KOPT-K1 (cell line): Measurements from ENCODE around the gene ORAI1.
"Not testable (repeated sequence)": the region's sequence is repeated elsewhere in the genome, so short reads cannot be mapped to it uniquely, and the experiment has no call there.

Experiments
- H3K27ac ChIP-seq: fragments of 200-600 bp; sonication (generic); 2 replicates; pipeline ENCODE4 v1.5.1; 2016; ENCODE audit warnings: antibody characterized with exemption, mild to moderate bottlenecking, low read depth, low read length; ENCODE audit not compliant: poor library complexity, severe bottlenecking
- H3K36me3 ChIP-seq: fragments of 200-600 bp; sonication (generic); 2 replicates; pipeline ENCODE4 v1.5.1; 2017; ENCODE audit warnings: antibody characterized with exemption, mild to moderate bottlenecking, low read length, moderate library complexity; ENCODE audit not compliant: insufficient read depth
- H3K9me3 ChIP-seq: fragments of 200-600 bp; sonication (generic); 2 replicates; pipeline ENCODE4 v1.5.1; 2017; ENCODE audit warnings: antibody characterized with exemption, low read length, mild to moderate bottlenecking; ENCODE audit not compliant: insufficient read depth, poor library complexity, severe bottlenecking

Gene ORAI1

GRCh38 chr12:121628037-121628436 lies 1.7 kb downstream of the ORAI1 start:
- Histone ChIP-seq H3K9me3 (no peaks in the 10 kb centered on the region), H3K36me3 (peaks cover 28% of the 10 kb centered on the region), H3K27ac (peak overlapping the region; percentile 96)

- peaks cover 32% of the 10 kb centered on the region for H3K36me3 ChIP-seq
- H3K9me3 ChIP-seq: no peaks in the 10 kb centered on the region
- peak overlapping the region; percentile 96 for H3K27ac ChIP-seq
Measured at GRCh38 chr12:121628536-121628935, 2.2 kb downstream of the ORAI1 start.

GRCh38 chr12:121630791-121631355 lies 4.5 kb downstream of the ORAI1 start:
- peak overlapping the region; percentile 96 for H3K27ac ChIP-seq
- peaks cover 32% of the 10 kb centered on the region for H3K36me3 ChIP-seq
- no peaks in the 10 kb centered on the region for H3K9me3 ChIP-seq

- H3K9me3 ChIP-seq: no peaks in the 10 kb centered on the region
- H3K27ac ChIP-seq: peak overlapping the region; percentile 96
- H3K36me3 ChIP-seq: peaks cover 43% of the 10 kb centered on the region
Measured at GRCh38 chr12:121632069-121632970, 6.0 kb downstream of the ORAI1 start.

- H3K27ac ChIP-seq, H3K9me3 ChIP-seq: not testable (repeated sequence)
- H3K36me3 ChIP-seq: peaks cover 43% of the 10 kb centered on the region
Measured at GRCh38 chr12:121633833-121634196, 7.5 kb downstream of the ORAI1 start.

GRCh38 chr12:121634836-121635235 lies 8.5 kb downstream of the ORAI1 start:
- Histone ChIP-seq H3K27ac (peak overlapping the region; percentile 91), H3K36me3 (peaks cover 47% of the 10 kb centered on the region), H3K9me3 (no peaks in the 10 kb centered on the region)

- H3K27ac ChIP-seq: peak overlapping the region; percentile 91
Measured at GRCh38 chr12:121637231-121637914, 11.0 kb downstream of the ORAI1 start.

GRCh38 chr12:121638298-121639202 lies 12.2 kb downstream of the ORAI1 start:
- Histone ChIP-seq H3K36me3 (peaks cover 49% of the 10 kb centered on the region), H3K9me3 (no peaks in the 10 kb centered on the region), H3K27ac (peak overlapping the region; percentile 91)

More at GRCh38 chr12:121637231-121637914, 11.0 kb downstream of the ORAI1 start:
- Histone ChIP-seq H3K36me3 (peaks cover 50% of the 10 kb centered on the region), H3K9me3 (no peaks in the 10 kb centered on the region)

- peaks cover 72% of the 10 kb centered on the region for H3K36me3 ChIP-seq
- no peaks in the 10 kb centered on the region for H3K9me3 ChIP-seq
- peak overlapping the region; percentile 53 for H3K27ac ChIP-seq
Measured at GRCh38 chr12:121641343-121641630, 15.0 kb downstream of the ORAI1 start.

GRCh38 chr12:121648458-121649028 lies 22.2 kb downstream of the ORAI1 start:
- Histone ChIP-seq H3K36me3 (peaks cover 64% of the 10 kb centered on the region), H3K27ac (peak overlapping the region; percentile 68), H3K9me3 (no peaks in the 10 kb centered on the region)

- Histone ChIP-seq H3K9me3 (no peaks in the 10 kb centered on the region), H3K27ac (peak overlapping the region; percentile 68), H3K36me3 (peaks cover 56% of the 10 kb centered on the region)
Measured at GRCh38 chr12:121649322-121649721, 23.0 kb downstream of the ORAI1 start.

- peak overlapping the region; percentile 68 for H3K27ac ChIP-seq
- no peaks in the 10 kb centered on the region for H3K9me3 ChIP-seq
- H3K36me3 ChIP-seq: peaks cover 51% of the 10 kb centered on the region
Measured at GRCh38 chr12:121649819-121650353, 23.6 kb downstream of the ORAI1 start.

- Histone ChIP-seq H3K9me3 (no peaks in the 10 kb centered on the region), H3K27ac (peak overlapping the region; percentile 68), H3K36me3 (peaks cover 37% of the 10 kb centered on the region)
Measured at GRCh38 chr12:121651320-121651719, 25.0 kb downstream of the ORAI1 start.

GRCh38 chr12:121652767-121653497 lies 26.6 kb downstream of the ORAI1 start:
- H3K36me3 ChIP-seq: peaks cover 22% of the 10 kb centered on the region
- no peaks in the 10 kb centered on the region for H3K9me3 ChIP-seq
- H3K27ac ChIP-seq: peak overlapping the region; percentile 19
